PC-9 (cell line): ENCODE measurements around the gene MEF2C. TPM values are rescaled to one million over a fixed set of nuclear protein-coding genes. Genes with fewer than 3 reads are reported as not detected.

Experiments used
- BruUV-seq: library from RNA; stranded (reverse); fragments of 400-500 nt; replicated peaks from 2 replicates; lab custom pipeline; 2021; lab: Mats Ljungman, UMichigan
- CTCF ChIA-PET: fragments of 300-600 bp; sonication (Branson Sonifier 250); formaldehyde crosslinking; loops from one replicate; lab custom pipeline; 2022; ENCODE audit warnings: antibody characterized with exemption; lab: Charles Lee
- POLR2A ChIA-PET: fragments of 300-600 bp; sonication (Branson Sonifier 250); formaldehyde crosslinking; loops from one replicate; lab custom pipeline; 2022; ENCODE audit warnings: antibody characterized with exemption; ENCODE audit not compliant: unreplicated experiment; lab: Charles Lee
- DNase-seq, 2 experiments: peaks; one replicate each; pipeline versions ENCODE4 v3.0.0 to v3.0.0-alpha.2; 2015 to 2022; ENCODE audit warnings: mixed read lengths in 1 of 2
- H2AFZ ChIP-seq: fragments of 200-600 bp; sonication (generic); 2 replicates; pipeline ENCODE4 v1.8.1; 2017; ENCODE audit warnings: antibody characterized with exemption
- H3F3A ChIP-seq: fragments of 200-600 bp; sonication (generic); 2 replicates; pipeline ENCODE4 v1.8.1; 2017; ENCODE audit warnings: antibody characterized with exemption, mild to moderate bottlenecking, low read depth; ENCODE audit not compliant: insufficient read depth
- H3K27ac ChIP-seq: fragments of 200-600 bp; sonication (generic); 2 replicates; pipeline ENCODE4 v1.6.1; 2016; ENCODE audit warnings: mixed run types
- H3K27me3 ChIP-seq: fragments of 200-600 bp; sonication (generic); 2 replicates; pipeline ENCODE4 v1.6.1; 2016; ENCODE audit warnings: low read depth, mixed run types; ENCODE audit not compliant: insufficient read depth
- H3K36me3 ChIP-seq: fragments of 200-600 bp; sonication (generic); 2 replicates; pipeline ENCODE4 v1.6.1; 2016; ENCODE audit warnings: low read depth, mixed run types
- H3K4me1 ChIP-seq: fragments of 200-600 bp; sonication (generic); replicated peaks from 2 replicates; pipeline ENCODE4 v1.6.1; 2016; ENCODE audit warnings: mixed run types; ENCODE audit not compliant: insufficient read depth
- H3K4me2 ChIP-seq: fragments of 200-600 bp; sonication (generic); 2 replicates; pipeline ENCODE4 v1.6.1; 2017; ENCODE audit warnings: mixed run types
- H3K4me3 ChIP-seq: fragments of 200-600 bp; sonication (generic); 2 replicates; pipeline ENCODE4 v1.6.1; 2016; ENCODE audit warnings: mixed run types
- H3K79me2 ChIP-seq: fragments of 200-600 bp; sonication (generic); 2 replicates; pipeline ENCODE4 v1.6.1; 2017; ENCODE audit warnings: low read depth, mixed run types
- H3K9me2 ChIP-seq: fragments of 200-600 bp; sonication (generic); 2 replicates; pipeline ENCODE4 v1.8.1; 2017; ENCODE audit warnings: mild to moderate bottlenecking; ENCODE audit not compliant: insufficient read depth
- H3K9me3 ChIP-seq: fragments of 200-600 bp; sonication (generic); 2 replicates; pipeline ENCODE4 v1.8.1; 2016; ENCODE audit warnings: low read depth; ENCODE audit not compliant: insufficient read depth
- H4K20me1 ChIP-seq: fragments of 200-600 bp; sonication (generic); 2 replicates; pipeline ENCODE4 v1.8.1; 2017; ENCODE audit not compliant: insufficient read depth
- CTCF ChIP-seq: fragments of 200-600 bp; sonication (generic); conservative IDR thresholded peaks from 2 replicates; pipeline ENCODE4 v1.6.1; 2017; ENCODE audit warnings: mixed run types, antibody characterized with exemption, mild to moderate bottlenecking, moderate library complexity
- EZH2 ChIP-seq: fragments of 200-600 bp; sonication (generic); IDR thresholded peaks from 2 replicates; pipeline ENCODE4 v1.8.0; 2017; ENCODE audit warnings: antibody characterized with exemption, low read depth
- intact Hi-C: fragments of 100-400 bp; cut with micrococcal nuclease; formaldehyde crosslinking; loops from one replicate; pipeline ENCODE4 v1.10.0; 2022; ENCODE audit not compliant: unreplicated experiment
- total RNA-seq: library from RNA; stranded (reverse); gene quantifications from 2 replicates; pipeline ENCODE4 v1.2.3, GENCODE V29; 2021

MEF2C gene
- total RNA-seq, 1 experiment from 2014 or later, result 2.5 TPM

- Histone ChIP-seq H3F3A (no peaks in the 10 kb centered on the region), H3K4me1 (0 out of 2 replicates have a peak, but pooled peaks cover 6% of the 10 kb centered on the region), H3K27me3 (no peaks in the 10 kb centered on the region), H3K4me2 (no peak overlapping the region), H3K79me2 (no peaks in the 10 kb centered on the region), H3K4me3 (no peak overlapping the region), H3K27ac (no peak overlapping the region), H4K20me1 (no peaks in the 10 kb centered on the region), H3K9me2 (no peaks in the 10 kb centered on the region), H3K9me3 (no peaks in the 10 kb centered on the region), H2AFZ (no peak overlapping the region), H3K36me3 (no peaks in the 10 kb centered on the region)
- TF ChIP-seq EZH2, result no peak
- no peak for TF ChIP-seq CTCF
- BruUV-seq, result no TSS peak
- ChIA-PET CTCF (interaction anchor here (0.6 kb wide), 1 partner anchor 1670 kb away, joined by 3 read pairs; no protein-coding TSS in a partner anchor), POLR2A (no interaction called here)
- no peak for DNase-seq
- intact Hi-C loops, result no loop called here
Observed at GRCh38 chr5:88761939-88762338, 121.0 kb downstream of the MEF2C start.

DNA sequence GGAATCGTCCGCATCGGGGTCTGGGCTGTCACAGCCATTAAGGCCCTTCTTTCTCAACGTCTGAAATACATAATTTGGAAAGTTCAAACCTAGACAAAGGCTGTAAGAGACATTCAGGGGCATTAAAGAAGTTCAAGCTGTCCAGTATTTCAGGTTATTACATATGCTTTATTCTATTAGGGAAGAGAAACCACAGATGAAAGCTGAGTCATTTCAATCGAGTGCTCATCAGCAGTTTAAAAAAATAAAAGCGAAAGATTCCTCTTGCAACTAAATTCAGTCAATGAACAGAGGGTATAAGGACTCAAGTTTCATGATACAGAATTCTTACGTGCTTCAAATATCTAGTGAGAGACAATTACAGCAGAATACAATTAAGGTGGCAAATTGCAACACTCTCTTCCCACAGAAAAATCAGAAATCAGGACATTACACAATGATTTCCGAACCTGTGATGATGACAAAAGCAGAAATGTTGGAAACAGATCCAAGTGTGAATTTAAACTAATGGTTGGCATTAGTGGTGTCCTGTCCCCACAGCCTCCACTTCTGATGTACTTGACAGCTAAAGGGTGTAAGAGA lies 121.6 kb downstream of the MEF2C start:
- no peaks in the 10 kb centered on the region for H3K79me2 ChIP-seq
- BruUV-seq, result no TSS peak
- H3K27me3 ChIP-seq, result no peaks in the 10 kb centered on the region
- no peaks in the 10 kb centered on the region for H3F3A ChIP-seq
- ChIA-PET POLR2A (no interaction called here), CTCF (interaction anchor here (0.6 kb wide), 1 partner anchor 1670 kb away, joined by 3 read pairs; no protein-coding TSS in a partner anchor)
- H3K4me2 ChIP-seq, result peak overlapping the region; percentile 16; the same call in 1 of the 2 replicates
- H3K9me3 ChIP-seq, result no peaks in the 10 kb centered on the region
- DNase-seq, result no peak
- TF ChIP-seq CTCF (no peak), EZH2 (no peak)
- H3K27ac ChIP-seq, result no peak overlapping the region
- no peaks in the 10 kb centered on the region for H4K20me1 ChIP-seq
- intact Hi-C loops, result no loop called here
- no peaks in the 10 kb centered on the region for H3K9me2 ChIP-seq
- H3K36me3 ChIP-seq, result no peaks in the 10 kb centered on the region
- H3K4me1 ChIP-seq, result 0 out of 2 replicates have a peak, but pooled peaks cover 6% of the 10 kb centered on the region
- no peak overlapping the region for H2AFZ ChIP-seq
- no peak overlapping the region for H3K4me3 ChIP-seq

DNA sequence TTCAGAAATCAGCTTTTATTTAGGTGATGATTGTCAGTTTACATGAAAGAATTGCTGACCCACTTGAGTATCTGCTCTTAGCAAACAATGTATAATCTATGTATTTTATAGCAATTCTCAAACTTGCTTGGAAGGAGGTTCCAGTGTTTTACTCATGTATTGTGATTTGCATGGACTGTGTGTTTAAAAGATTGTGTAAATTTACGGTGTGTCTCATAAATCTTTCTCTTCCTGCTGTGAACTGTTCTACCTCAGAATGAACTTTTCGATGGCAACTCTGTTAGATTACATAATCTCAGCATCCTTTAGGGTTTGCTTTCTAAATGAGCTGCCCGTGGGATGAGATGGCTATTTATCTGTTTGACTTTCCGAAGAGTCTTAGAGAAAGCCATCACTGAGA lies 122.5 kb downstream of the MEF2C start:
- CTCF ChIA-PET, result no interaction called here

More for the DNA sequence above, 122.5 kb downstream of the MEF2C start:
- Histone ChIP-seq H2AFZ (no peak overlapping the region), H3K36me3 (no peaks in the 10 kb centered on the region), H3K4me3 (no peak overlapping the region), H4K20me1 (no peaks in the 10 kb centered on the region), H3K4me1 (0 out of 2 replicates have a peak, but pooled peaks cover 6% of the 10 kb centered on the region), H3K4me2 (no peak overlapping the region), H3K27ac (no peak overlapping the region), H3K79me2 (no peaks in the 10 kb centered on the region), H3K9me3 (no peaks in the 10 kb centered on the region), H3F3A (no peaks in the 10 kb centered on the region), H3K9me2 (no peaks in the 10 kb centered on the region), H3K27me3 (no peaks in the 10 kb centered on the region)
- intact Hi-C loops, result no loop called here
- no TSS peak for BruUV-seq
- TF ChIP-seq EZH2 (no peak), CTCF (no peak)
- POLR2A ChIA-PET, result no interaction called here
- no peak for DNase-seq
